Panc1 (cell line): Measurements from ENCODE around the gene APOBR.

ENCODE experiments used
- CTCF ChIP-seq: fragments of 450-650 bp; IDR thresholded peaks from 2 replicates; pipeline ENCODE4 v1.5.1; 2017; ENCODE audit warnings: mild to moderate bottlenecking
- REST ChIP-seq, 2 experiments: IDR thresholded peaks; 2 replicates each; pipeline ENCODE4 v1.6.1; 2011 to 2012; ENCODE audit warnings: low read depth in 2 of 2, control low read depth in 1 of 2, low read length in 1 of 2, mild to moderate bottlenecking in 1 of 2, moderate library complexity in 1 of 2; ENCODE audit not compliant: insufficient read depth in 1 of 2

GRCh38 chr16:28520672-28521071 lies 26.2 kb downstream of the APOBR start:
- TF ChIP-seq CTCF (no peak), REST (IDR thresholded peaks at IDR 0.05; ENCODE audit: insufficient read depth in 1 of 2, low read depth in 2 of 2, low read length in 1 of 2) (no peak)
